Osteocyte (in vitro differentiated cells): ENCODE results near the gene IL18R1. TPM values are rescaled to one million over a fixed set of nuclear protein-coding genes. Genes with fewer than 3 reads are reported as not detected.

Experiments
- DNase-seq: peaks from one replicate; pipeline ENCODE4 v3.0.0; 2021; ENCODE audit warnings: mixed read lengths; ENCODE audit not compliant: unreplicated experiment; ENCODE audit errors: extremely low spot score
- H3K27ac Mint-ChIP-seq: one replicate; pipeline ENCODE4 v1.8.0; 2021; ENCODE audit warnings: mild to moderate bottlenecking, mixed read lengths; ENCODE audit not compliant: unreplicated experiment
- H3K27me3 Mint-ChIP-seq: one replicate; pipeline ENCODE4 v1.8.0; 2021; ENCODE audit warnings: mixed read lengths; ENCODE audit not compliant: unreplicated experiment
- H3K36me3 Mint-ChIP-seq: one replicate; pipeline ENCODE4 v1.8.0; 2021; ENCODE audit warnings: mixed read lengths; ENCODE audit not compliant: unreplicated experiment
- H3K4me1 Mint-ChIP-seq: one replicate; pipeline ENCODE4 v1.8.0; 2021; ENCODE audit warnings: mixed read lengths; ENCODE audit not compliant: unreplicated experiment
- H3K4me3 Mint-ChIP-seq: one replicate; pipeline ENCODE4 v1.8.0; 2021; ENCODE audit warnings: mild to moderate bottlenecking, moderate library complexity, mixed read lengths; ENCODE audit not compliant: unreplicated experiment
- H3K9me3 Mint-ChIP-seq: one replicate; pipeline ENCODE4 v1.8.0; 2021; ENCODE audit warnings: mixed read lengths; ENCODE audit not compliant: unreplicated experiment
- total RNA-seq: library from RNA; stranded (reverse); gene quantifications from 2 replicates; pipeline ENCODE4 v1.2.1, GENCODE V29; 2021
- TF ChIP-seq, protein P1 (sequence below): fragments of 200-600 bp; sonication (generic); IDR thresholded peaks from 2 replicates; pipeline ENCODE4 v1.5.0; 2021; ENCODE audit warnings: antibody characterized with exemption, mild to moderate bottlenecking, moderate library complexity

IL18R1 gene
- total RNA-seq, 1 donor from 2014 or later: 0.38 TPM

DNA sequence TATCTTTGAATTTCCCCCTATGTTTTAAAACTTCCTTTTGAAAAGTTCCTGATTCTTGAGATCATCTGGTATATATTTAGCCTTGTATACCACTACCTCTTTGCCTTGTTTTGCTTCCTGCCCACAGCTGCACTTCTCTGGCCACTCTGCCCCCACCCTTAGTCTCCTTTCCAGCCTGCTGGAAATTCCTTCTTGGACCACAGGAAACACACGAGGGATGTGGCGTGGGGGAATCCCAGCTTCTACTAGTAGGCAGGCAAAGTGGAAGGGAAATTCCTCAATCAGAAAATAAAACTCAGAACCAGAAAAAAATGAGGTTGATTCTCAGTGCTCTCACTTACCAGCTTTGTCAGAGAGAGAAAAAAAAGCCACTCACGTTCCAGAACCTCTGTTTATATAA lies 80.7 kb downstream of the IL18R1 start:
- TF ChIP-seq, protein P1, sequence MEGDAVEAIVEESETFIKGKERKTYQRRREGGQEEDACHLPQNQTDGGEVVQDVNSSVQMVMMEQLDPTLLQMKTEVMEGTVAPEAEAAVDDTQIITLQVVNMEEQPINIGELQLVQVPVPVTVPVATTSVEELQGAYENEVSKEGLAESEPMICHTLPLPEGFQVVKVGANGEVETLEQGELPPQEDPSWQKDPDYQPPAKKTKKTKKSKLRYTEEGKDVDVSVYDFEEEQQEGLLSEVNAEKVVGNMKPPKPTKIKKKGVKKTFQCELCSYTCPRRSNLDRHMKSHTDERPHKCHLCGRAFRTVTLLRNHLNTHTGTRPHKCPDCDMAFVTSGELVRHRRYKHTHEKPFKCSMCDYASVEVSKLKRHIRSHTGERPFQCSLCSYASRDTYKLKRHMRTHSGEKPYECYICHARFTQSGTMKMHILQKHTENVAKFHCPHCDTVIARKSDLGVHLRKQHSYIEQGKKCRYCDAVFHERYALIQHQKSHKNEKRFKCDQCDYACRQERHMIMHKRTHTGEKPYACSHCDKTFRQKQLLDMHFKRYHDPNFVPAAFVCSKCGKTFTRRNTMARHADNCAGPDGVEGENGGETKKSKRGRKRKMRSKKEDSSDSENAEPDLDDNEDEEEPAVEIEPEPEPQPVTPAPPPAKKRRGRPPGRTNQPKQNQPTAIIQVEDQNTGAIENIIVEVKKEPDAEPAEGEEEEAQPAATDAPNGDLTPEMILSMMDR: no peak
- Mint-ChIP-seq H3K4me1 (no peaks in the 10 kb centered on the region), H3K4me3 (no peak overlapping the region), H3K27ac (no peak overlapping the region), H3K27me3 (peaks cover 16% of the 10 kb centered on the region), H3K9me3 (no peaks in the 10 kb centered on the region), H3K36me3 (no peaks in the 10 kb centered on the region)
- DNase-seq: no peak

DNA sequence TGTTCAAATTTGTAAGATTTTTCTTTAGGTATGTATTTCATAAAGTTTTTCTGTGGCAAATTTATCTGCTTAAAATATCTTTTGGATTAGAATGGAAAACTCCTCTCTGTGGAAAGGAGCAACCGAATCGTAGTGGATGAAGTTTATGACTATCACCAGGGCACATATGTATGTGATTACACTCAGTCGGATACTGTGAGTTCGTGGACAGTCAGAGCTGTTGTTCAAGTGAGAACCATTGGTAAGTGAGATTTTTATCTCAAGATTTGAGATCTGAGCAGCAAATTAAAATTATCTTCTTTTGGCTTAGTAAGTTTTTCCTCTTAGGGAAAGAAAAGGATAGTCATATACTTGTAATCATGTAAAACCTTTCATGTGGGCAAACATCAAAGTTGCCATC lies 81.5 kb downstream of the IL18R1 start:
- TF ChIP-seq, protein P1: no peak
- DNase-seq: no peak
- H3K27me3 Mint-ChIP-seq: peaks cover 11% of the 10 kb centered on the region
- H3K9me3 Mint-ChIP-seq: no peaks in the 10 kb centered on the region
- H3K27ac Mint-ChIP-seq: no peak overlapping the region
- no peaks in the 10 kb centered on the region for H3K36me3 Mint-ChIP-seq
- H3K4me1 Mint-ChIP-seq: no peaks in the 10 kb centered on the region
- no peak overlapping the region for H3K4me3 Mint-ChIP-seq

DNA sequence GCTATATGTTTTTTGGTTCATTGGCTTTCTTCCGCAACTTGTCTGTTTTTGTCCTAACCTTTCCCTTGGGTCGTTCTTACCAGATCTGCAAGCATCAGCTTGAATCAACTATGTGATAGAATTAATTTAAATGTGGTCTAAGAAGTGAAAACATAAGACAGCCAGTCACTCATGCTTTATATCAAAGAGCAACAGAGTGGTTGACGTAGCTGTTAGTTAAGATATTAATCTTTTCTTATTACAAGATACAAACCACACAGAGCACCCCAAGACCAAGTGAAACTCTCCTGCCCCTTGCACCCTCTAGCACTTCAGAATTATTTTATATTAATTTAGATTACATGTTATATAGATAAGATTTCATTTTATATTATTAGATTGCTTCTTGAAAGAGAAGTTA lies 82.5 kb downstream of the IL18R1 start:
- Mint-ChIP-seq H3K36me3 (no peaks in the 10 kb centered on the region), H3K4me3 (no peak overlapping the region), H3K9me3 (no peaks in the 10 kb centered on the region), H3K4me1 (no peaks in the 10 kb centered on the region), H3K27me3 (peaks cover 15% of the 10 kb centered on the region), H3K27ac (no peak overlapping the region)
- TF ChIP-seq, protein P1: no peak
- DNase-seq: no peak

DNA sequence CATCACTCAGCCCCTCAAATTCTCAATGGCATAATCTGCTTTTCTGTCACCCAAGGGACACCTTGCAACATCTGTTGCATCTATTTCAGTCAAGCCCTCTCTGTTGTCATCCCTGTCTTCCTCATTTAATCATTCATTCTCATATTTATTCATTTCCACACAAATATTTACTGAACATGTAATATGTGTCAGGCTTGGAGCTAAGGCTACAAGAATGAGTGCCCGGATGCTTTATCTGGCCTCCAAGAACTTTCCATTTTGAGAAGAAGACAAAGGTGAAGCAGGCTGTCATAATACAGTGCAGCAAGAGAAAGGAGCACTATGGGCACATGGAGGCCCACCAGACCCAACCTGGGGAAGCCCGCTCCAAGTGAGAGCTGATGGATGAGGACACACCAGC lies 83.0 kb downstream of the IL18R1 start:
- H3K27me3 Mint-ChIP-seq: peaks cover 18% of the 10 kb centered on the region
- H3K36me3 Mint-ChIP-seq: no peaks in the 10 kb centered on the region
- H3K4me1 Mint-ChIP-seq: no peaks in the 10 kb centered on the region
- no peak overlapping the region for H3K4me3 Mint-ChIP-seq
- no peak for DNase-seq
- TF ChIP-seq, protein P1: no peak
- H3K9me3 Mint-ChIP-seq: no peaks in the 10 kb centered on the region
- H3K27ac Mint-ChIP-seq: no peak overlapping the region

DNA sequence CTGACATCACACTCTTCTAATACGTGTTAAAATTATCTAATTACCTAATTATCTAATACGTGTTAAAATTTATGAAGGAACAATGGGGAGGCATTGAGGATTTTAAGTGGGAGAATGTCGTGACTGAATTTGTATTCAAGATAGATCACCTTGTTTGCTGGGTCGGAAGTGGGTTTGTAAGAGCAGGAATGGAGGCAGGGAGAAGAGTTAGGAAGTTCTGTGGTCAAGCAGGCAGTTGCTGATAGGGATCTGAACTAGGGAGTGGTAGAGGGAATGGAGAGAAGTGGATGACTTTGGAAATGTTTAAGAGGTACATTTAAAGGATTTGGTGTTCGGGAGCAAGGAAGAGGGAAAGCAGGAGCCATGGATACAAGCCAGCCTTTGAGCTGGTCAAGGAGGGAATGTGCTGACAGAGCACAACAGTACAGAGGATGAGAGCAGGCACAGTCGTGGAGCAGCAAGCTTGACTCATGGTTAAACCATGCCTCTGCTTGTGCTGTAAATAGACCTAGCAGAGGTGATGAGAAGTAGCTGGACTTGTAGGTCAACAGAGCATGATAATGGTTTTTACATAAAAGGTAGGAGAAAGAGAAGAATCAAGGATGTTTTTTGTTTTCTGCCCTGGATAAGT lies 83.6 kb downstream of the IL18R1 start:
- H3K27me3 Mint-ChIP-seq: peaks cover 18% of the 10 kb centered on the region
- no peaks in the 10 kb centered on the region for H3K9me3 Mint-ChIP-seq
- H3K4me3 Mint-ChIP-seq: no peak overlapping the region
- H3K27ac Mint-ChIP-seq: no peak overlapping the region
- H3K36me3 Mint-ChIP-seq: no peaks in the 10 kb centered on the region
- no peaks in the 10 kb centered on the region for H3K4me1 Mint-ChIP-seq
- no peak for DNase-seq
- TF ChIP-seq, protein P1: no peak
